ENCODE data around the gene SLC34A3.

DNA sequence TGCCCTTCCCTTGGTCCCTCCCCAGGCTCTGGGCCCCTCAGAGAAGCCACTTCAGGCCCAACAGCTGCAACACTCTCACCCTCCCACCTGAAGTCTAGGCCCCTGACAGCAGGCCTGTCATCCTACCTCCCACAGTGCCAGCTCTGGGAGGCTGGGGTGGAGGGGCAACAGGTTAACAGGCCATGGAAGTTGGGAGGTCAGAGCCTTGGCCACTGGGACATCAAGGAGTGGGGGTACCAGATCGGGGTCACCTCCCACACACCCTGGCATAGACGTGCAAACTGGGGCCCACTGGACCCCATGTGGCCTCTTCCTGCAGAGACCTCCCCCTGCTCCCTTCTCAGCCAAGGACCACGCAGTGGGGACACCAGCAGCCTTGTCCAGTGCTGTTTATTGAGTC lies 39.5 kb upstream of the SLC34A3 start:
- no peak for TF ChIP-seq REST (IDR thresholded peaks at IDR 0.05; ENCODE audit: insufficient read depth in 1 of 2, low read depth in 2 of 2, low read length in 2 of 2)
- TF ChIP-seq FOXP2 (optimal IDR thresholded peaks at IDR 0.05; ENCODE audit: borderline replicate concordance, extremely low read depth, extremely low read length, insufficient read depth), result no peak

All from PFSK-1 (cell line).